Upper lobe of left lung (tissue), 4 donors: Measurements from ENCODE around the gene HSD17B10.

Experiments used
- EP300 ChIP-seq, 4 donors: sonication (generic); formaldehyde crosslinking; IDR thresholded peaks; one replicate each; pipeline ENCODE4 v1.5.1; 2017; ENCODE audit warnings: antibody characterized with exemption in 4 of 4, control low read depth in 2 of 4
- POLR2A ChIP-seq, 4 donors: fragments of 450-650 bp; IDR thresholded peaks; one replicate each; pipeline ENCODE4 v1.5.1; 2016 to 2017; ENCODE audit warnings: antibody characterized with exemption in 4 of 4, mild to moderate bottlenecking in 2 of 4
- TF ChIP-seq, protein P1 (sequence below), 6 experiments: fragments of 450-650 bp in 4 of 6; fragments of 200-600 bp in 2 of 6; sonication (generic) in 2 of 6; IDR thresholded peaks; one replicate each; pipeline ENCODE4 v1.5.1; 2016 to 2019; ENCODE audit warnings: antibody characterized with exemption in 6 of 6

GRCh38 chrX:53449632-53450031 is 15.5 kb upstream of the HSD17B10 start:
- no peak for TF ChIP-seq POLR2A (IDR thresholded peaks at IDR 0.05)
- TF ChIP-seq, protein P1, sequence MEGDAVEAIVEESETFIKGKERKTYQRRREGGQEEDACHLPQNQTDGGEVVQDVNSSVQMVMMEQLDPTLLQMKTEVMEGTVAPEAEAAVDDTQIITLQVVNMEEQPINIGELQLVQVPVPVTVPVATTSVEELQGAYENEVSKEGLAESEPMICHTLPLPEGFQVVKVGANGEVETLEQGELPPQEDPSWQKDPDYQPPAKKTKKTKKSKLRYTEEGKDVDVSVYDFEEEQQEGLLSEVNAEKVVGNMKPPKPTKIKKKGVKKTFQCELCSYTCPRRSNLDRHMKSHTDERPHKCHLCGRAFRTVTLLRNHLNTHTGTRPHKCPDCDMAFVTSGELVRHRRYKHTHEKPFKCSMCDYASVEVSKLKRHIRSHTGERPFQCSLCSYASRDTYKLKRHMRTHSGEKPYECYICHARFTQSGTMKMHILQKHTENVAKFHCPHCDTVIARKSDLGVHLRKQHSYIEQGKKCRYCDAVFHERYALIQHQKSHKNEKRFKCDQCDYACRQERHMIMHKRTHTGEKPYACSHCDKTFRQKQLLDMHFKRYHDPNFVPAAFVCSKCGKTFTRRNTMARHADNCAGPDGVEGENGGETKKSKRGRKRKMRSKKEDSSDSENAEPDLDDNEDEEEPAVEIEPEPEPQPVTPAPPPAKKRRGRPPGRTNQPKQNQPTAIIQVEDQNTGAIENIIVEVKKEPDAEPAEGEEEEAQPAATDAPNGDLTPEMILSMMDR (IDR thresholded peaks at IDR 0.05): no peak
- TF ChIP-seq EP300 (IDR thresholded peaks at IDR 0.05): no peak
